GM21717 (cell line): Measurements from ENCODE around the gene VSIG8.

Source experiments
- ATAC-seq: cut with Tn5 transposase; IDR thresholded peaks from one replicate; pipeline ENCODE4 v1.9.1; 2021; ENCODE audit warnings: mild to moderate bottlenecking, moderate library complexity; ENCODE audit not compliant: unreplicated experiment

The VSIG8 gene

DNA sequence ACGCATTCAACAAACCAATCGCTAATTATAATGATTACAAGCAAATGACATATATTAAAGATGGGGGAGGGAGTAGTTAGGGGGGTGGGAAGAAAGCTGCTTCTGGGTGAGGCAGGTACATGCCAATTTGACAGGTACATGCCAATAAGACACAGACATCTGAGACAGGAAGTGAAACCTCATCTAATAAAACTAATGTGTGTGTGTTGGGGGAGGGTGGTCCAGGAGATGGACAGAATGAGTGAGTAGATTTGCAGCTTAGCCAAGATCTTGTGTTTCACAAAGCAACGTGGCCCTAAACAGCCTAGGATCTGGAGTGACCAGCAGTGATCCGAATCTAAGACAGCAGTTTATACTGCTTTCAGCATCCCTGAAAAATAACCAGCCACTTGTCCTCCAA lies 26.7 kb upstream of the VSIG8 start:
- no peak for ATAC-seq

DNA sequence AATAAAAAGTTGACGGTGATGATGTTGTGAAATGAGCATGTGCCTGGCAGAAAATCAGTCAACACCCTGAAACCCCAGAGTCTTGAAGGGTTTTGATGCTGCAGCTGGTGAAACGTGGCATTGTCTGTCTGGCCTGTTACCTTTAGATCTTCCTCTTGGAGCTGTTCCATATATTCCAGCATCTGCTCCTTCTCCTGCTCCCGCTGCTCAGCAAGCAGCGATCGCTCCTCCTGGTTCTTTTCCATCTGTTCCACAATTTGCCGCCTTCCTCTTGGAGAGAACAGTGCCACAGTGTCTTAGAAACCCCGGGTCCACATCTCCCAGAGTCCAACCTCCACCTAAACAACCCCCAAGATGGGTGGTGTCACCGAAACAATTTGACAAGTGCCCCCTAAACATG lies 21.8 kb upstream of the VSIG8 start:
- ATAC-seq: no peak

DNA sequence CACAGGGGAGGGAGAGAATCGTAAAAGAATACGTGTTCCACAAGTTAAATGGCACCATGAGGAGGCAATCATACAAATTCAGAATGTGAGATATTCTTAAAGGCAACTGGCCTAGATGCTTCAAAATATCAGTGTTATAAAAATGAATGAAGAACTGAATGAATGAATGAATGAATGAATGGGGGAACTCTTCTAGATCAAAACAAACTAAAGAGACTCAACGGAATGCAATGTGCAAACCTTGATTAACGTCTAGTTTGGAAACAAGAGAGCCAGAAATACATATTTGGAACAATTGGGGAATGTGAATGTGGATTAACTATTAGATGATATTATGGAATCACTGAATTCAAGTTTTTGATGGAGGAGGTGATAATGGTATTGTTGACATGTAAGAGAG lies 20.7 kb upstream of the VSIG8 start:
- ATAC-seq: no peak

GRCh38 chr1:159882527-159882862 lies 20.0 kb upstream of the VSIG8 start:
- no peak for ATAC-seq

DNA sequence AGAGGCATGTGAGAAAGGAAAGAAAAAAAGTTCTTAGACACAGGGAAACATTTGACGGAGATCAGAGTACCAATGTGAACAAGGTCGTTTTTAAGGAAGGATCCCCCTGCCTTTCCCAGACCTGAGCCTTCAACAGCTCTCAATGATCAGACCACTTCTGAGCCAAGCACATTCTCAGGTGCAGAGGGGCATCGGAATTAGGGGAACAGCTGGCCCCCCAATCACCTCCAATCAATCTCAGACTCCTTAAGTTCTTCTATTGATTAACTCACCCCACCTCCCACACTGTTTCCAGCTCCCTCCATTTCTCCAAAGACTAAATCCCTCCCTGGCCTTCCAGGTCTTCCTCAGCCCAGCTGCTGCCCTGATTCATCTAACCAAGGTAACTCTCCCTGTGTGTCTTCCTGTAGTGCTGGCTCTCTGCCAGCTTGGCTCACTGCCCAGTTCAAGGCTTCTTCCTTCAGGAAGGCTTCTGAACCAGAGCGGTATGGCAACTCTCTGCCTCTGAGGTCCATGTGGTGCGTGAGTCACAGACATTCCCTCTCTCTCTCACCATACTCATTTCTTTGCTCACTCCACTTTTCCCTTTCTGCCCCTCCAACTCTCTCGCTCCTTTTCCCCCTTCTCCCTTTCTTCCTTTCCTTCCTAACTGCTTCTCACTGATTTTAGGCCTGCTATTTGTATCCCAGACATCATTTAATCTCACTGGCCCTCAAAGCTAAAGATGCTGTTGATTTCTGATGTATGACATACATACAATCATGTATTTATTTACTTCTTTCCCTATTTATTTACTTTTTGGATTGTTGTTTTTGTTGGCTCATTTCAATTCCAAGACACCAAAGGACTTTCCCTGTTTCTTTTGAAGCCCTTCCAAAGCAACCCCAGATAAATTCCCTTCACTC lies 19.4 kb upstream of the VSIG8 start:
- no peak for ATAC-seq

DNA sequence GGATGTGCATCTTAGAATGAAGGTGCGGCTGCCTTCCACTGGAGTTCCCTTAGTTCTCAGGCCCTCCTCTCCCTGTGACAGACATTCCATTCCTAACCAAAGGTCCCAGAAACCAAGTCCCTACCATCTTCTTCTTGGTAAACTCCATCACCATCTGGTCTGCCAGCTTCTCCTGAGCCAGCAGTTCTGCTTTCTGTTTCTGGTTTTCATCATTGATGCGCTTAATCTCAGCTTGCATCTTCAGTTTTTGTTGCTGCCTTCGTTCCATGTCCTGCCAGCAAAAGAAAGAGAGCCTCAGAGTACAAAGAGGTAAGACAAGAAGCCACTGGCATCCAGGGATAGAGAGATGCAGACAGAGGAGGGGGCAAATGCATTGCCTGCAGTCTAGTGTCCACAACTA lies 18.0 kb upstream of the VSIG8 start:
- no peak for ATAC-seq

- no peak for ATAC-seq
Observed at GRCh38 chr1:159879977-159880376, 17.5 kb upstream of the VSIG8 start.

GRCh38 chr1:159879136-159879535 lies 16.7 kb upstream of the VSIG8 start:
- no peak for ATAC-seq

DNA sequence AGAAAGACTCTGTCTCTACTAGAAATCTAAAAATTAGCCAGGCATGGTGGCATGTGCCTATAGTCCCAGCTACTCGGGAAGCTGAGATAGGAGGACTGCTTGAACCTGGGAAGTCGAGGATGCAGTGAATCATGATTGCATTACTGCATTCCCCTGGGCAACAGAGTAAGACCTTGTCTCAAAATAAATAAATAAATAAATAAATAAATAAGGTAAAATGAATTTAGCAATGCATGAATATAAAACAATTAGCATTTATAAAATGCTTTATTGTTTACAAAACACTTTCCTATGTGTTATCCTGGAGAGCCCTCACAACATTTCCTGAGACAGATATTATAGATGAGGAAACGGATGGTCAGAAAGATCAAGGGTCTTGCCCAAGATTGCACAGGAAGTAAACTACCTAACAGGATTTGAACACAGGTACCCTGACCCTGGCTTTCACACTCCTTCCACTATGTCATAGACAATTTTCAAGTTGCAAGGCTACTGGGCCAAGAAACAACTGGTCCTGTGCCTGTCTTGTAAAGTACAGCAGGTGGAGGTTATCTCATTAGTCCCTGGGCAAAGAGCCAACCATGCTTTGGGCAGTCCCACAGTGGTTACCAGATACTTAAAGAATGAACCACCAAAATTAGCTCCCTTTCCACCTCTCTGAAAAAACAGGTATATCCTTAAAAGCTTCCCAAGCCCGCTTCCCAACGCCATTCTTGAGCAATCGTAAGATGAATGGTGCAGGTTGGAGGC lies 15.4 kb upstream of the VSIG8 start:
- ATAC-seq: no peak

DNA sequence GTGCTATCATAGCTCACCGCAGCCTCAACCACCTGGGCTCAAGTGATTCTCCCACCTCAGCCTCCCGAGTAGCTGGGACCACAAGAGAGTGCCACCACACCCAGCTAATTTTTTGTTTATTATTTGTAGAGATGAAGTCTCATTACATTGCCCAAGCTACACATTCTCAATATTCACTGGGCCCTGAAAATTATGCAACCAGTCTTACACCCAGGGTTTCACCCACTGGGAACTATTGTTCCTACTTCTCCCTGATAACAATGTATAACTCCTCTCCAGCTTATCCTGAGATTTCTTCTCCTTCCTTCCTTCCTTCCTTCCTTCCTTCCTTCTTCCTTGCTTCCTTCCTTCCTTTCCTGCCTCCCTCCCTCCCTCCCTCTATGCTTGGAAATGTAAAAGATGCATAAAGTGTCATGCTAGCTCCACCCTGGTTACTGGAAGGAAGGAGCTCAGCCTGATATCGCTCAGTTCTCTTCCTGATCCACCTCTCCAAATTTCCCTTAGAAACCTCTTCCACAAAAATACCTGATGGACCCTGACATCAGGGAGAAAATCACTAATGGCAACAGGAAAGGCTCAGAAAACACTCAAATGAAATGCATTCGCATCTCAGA lies 11.2 kb upstream of the VSIG8 start:
- ATAC-seq: no peak

DNA sequence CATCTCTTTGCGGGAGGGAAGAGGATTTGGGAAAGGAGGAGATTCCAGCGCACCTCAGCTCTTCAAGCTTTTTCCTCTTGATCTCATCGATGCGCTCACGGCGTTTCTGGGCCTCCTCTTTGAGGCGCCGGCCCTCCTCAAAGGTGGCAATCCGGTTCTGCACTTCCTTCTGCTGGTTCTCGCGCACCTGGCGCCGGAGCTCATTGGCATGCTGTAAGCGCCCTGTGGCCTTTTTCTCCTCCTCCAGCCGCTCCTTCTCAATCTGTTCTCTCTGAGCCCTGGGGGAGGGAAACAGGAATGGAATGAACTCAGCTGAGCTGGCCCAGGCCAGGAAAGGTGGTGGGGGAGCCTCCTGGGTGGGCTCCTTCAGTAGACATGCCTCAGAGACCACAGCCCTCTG lies 10.4 kb upstream of the VSIG8 start:
- no peak for ATAC-seq

GRCh38 chr1:159870704-159871103 lies 8.2 kb upstream of the VSIG8 start:
- no peak for ATAC-seq

- no peak for ATAC-seq
Observed at GRCh38 chr1:159869607-159870006, 7.2 kb upstream of the VSIG8 start.

DNA sequence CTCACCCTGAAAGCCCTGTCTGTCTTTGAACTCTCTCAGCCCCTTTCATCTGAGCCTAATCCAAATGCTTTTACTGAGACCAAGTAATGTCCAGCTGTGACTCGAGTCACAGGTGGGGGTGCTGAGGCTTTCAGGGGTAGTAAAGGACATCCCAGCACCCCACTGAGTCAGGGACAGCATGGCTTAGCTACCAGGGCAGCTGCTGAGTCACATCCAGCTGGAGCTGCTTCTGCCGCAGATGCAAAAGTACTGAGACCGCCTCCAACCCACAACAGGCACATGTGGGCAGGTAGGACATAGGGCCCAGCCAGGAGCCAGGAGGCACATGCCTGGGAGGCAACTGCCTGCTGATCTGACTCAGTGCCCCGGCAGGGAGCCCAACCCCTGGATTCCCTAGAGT lies 6.7 kb upstream of the VSIG8 start:
- no peak for ATAC-seq

DNA sequence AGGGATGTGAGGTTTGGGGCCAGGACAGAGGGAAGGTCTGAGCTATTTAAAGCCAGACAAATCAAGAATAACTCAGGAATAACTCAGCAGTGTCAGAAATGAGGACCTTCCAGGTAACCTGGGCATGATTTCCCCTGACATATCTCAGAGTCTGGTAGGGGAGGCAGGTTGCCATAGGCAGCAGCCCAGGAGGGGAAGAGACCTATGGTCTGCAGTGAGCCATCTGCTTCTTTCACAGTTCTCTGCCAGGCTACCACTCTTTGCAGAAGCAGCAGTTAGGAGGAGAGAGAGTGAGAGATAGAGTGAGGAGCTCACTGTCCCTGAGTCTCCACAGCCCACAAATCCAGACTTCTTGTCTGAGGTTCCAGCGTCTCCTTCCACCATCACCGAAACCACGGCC lies 6.3 kb upstream of the VSIG8 start:
- ATAC-seq: no peak

DNA sequence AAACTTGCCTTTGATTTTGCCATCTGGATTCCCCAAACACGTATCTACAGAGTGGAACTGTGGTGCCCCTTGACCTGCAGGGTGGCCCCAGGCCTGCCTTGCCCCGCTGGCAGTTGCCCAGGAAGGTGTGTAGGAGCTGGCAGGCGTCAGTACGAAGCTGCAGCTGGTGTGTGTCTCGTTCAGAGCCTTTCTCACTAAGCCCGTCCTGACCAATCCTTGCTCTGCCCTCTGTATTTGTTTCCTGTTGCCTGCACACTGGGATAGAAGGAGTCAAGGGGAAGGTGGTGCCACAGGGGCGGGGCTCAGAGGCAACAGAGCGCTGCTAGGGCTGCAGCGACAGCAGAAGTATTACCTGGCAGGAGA lies 5.2 kb upstream of the VSIG8 start:
- no peak for ATAC-seq

- no peak for ATAC-seq
Observed at GRCh38 chr1:159866905-159867663, 4.6 kb upstream of the VSIG8 start.

- ATAC-seq: no peak
Observed at GRCh38 chr1:159866066-159866465, 3.6 kb upstream of the VSIG8 start.

GRCh38 chr1:159864262-159864661 lies 1.8 kb upstream of the VSIG8 start:
- ATAC-seq: no peak

DNA sequence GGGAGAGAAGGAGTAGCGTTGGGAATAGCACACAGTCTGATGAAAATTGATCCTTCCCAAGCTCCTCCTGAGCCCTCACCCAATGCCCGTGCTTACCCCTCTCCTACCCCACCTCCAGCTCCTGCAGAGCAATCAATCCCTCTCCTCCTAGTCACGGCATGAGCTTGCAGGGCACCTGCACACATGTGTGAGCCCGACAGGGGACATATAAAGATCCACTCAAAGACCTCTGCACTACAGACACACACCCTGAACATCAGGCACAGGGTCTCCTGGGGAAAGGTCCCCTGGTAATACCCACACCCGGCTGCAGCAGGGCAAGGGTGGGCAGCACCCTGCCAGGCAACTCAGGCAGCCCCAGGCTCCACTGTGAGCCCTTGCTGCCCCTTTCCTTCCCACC lies 426 bp downstream of the VSIG8 start:
- no peak for ATAC-seq

DNA sequence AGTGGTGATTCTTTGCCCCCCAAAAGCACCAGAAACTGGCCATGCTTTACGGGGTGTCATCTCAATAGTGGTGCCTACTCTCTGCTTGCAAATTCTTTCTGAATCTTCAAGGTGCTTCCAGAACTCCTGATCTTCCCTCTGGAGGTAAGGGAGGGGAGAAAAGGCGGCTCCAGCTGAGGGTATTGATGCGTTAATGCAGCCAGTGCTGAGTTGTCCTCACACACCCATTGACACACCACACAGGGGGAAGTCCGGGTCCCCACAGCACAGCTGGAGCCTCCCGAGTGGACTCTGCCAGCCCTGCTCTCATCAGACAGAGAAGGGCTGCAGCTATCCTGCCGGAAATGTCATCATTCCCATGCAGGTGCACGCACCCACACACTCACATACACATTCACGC lies 1.2 kb downstream of the VSIG8 start:
- ATAC-seq: no peak
